Measurements from ENCODE around the gene IRX2. TPM values are rescaled to one million over a fixed set of nuclear protein-coding genes. Genes with fewer than 3 reads are reported as not detected.

The IRX2 gene
- total and polyA plus RNA-seq, 2 of the 4 experiments (the other 2 are of a cell fraction), result 0.36 to 0.97 TPM

DNA sequence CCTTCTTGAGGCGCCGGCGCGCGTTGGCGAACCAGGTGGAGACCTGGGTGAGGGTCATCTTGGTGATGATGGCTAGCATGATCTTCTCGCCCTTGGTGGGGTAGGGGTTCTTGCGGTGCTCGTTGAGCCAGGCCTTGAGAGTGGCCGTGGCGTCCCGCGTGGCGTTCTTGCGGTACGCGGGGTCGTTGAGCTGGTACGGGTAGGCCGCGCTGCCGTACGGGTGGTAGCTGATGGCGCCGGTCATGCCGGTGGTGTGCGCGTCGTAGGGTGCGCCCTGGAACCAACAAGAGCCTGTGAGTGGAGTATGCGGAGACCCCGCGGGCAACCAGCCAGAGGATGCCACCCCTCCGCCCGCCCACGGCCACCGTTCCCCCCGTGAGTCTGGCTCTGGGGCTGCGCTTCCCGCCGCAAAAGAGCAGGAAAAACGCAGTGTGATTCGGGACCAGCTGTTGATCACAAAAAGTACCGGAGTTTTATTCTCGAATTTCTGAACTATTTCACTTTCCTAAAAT lies 1.9 kb downstream of the IRX2 start:
- no peak overlapping the region for H2AK9ac ChIP-seq (replicated peaks; ENCODE audit: low read depth, low read length, poor library complexity)
- no peak overlapping the region for H3K4me2 ChIP-seq (ENCODE audit: low read depth, low read length)
- H2BK15ac ChIP-seq (ENCODE audit: low read depth, low read length), result no peak overlapping the region
- H3K4me1 ChIP-seq (ENCODE audit: control insufficient read depth, insufficient read depth, low read length), result no peaks in the 10 kb centered on the region
- peaks cover 7% of the 10 kb centered on the region; the same call in 1 of the 2 replicates for H3K9me3 ChIP-seq (ENCODE audit: control insufficient read depth, insufficient read depth, low read length)
- no peak overlapping the region for H3K27ac ChIP-seq (ENCODE audit: insufficient read depth, low read length)
- H3K4ac ChIP-seq (ENCODE audit: low read depth, low read length), result no peak overlapping the region
- no peak overlapping the region for H4K8ac ChIP-seq (ENCODE audit: low read depth in 2 of 2, low read length in 2 of 2)
- H3K36me3 ChIP-seq (ENCODE audit: control insufficient read depth, insufficient read depth, low read length), result no peaks in the 10 kb centered on the region
- H2AK5ac ChIP-seq (ENCODE audit: low read depth, low read length), result no peak overlapping the region
- H3K4me3 ChIP-seq (ENCODE audit: insufficient read depth, low read depth, low read length), result no peak overlapping the region
- POLR2A ChIA-PET (ENCODE audit: unreplicated experiment), result no interaction called here
- WGBS, 2 experiments (ENCODE audit: extremely low coverage in 2 of 2, insufficient read length in 1 of 2), result 28% methylated on average over 3 of the region's 45 CpGs; no CpG with 5 or more reads in 1 of the 2 experiments
- H3K14ac ChIP-seq (replicated peaks; ENCODE audit: low read depth, low read length), result no peak overlapping the region
- intact Hi-C loops (cut with micrococcal nuclease), result no loop called here
- CTCF ChIA-PET, result no interaction called here
- in situ Hi-C loops (cut with MboI; ENCODE audit: low sequenced_read_pairs), result no loop called here
- peaks cover 34% of the 10 kb centered on the region for H3K27me3 ChIP-seq (ENCODE audit: control insufficient read depth, insufficient read depth, low read length)
- H2BK20ac ChIP-seq (ENCODE audit: low read depth, low read length), result no peak overlapping the region
- TF ChIP-seq MAZ (IDR thresholded peaks at IDR 0.05; ENCODE audit: borderline replicate concordance, low read depth, low read length), result no peak
- TF ChIP-seq SMC3 (IDR thresholded peaks at IDR 0.05; ENCODE audit: low read depth, low read length), result no peak
- no peak for TF ChIP-seq BHLHE40 (IDR thresholded peaks at IDR 0.05; ENCODE audit: low read depth, low read length)
- no peak for TF ChIP-seq RCOR1 (IDR thresholded peaks at IDR 0.05; ENCODE audit: insufficient replicate concordance, low read length)
- no peak for TF ChIP-seq FOS (IDR thresholded peaks at IDR 0.05; ENCODE audit: low read depth, low read length)
- TF ChIP-seq POLR2A (IDR thresholded peaks at IDR 0.05; ENCODE audit: low read depth, low read length), result no peak
- no peak for TF ChIP-seq CHD1 (IDR thresholded peaks at IDR 0.05; ENCODE audit: low read depth, low read length)
- TF ChIP-seq, protein P1, sequence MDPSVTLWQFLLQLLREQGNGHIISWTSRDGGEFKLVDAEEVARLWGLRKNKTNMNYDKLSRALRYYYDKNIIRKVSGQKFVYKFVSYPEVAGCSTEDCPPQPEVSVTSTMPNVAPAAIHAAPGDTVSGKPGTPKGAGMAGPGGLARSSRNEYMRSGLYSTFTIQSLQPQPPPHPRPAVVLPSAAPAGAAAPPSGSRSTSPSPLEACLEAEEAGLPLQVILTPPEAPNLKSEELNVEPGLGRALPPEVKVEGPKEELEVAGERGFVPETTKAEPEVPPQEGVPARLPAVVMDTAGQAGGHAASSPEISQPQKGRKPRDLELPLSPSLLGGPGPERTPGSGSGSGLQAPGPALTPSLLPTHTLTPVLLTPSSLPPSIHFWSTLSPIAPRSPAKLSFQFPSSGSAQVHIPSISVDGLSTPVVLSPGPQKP (IDR thresholded peaks at IDR 0.05; ENCODE audit: borderline replicate concordance, low read depth, low read length), result no peak
- TF ChIP-seq, protein P2, sequence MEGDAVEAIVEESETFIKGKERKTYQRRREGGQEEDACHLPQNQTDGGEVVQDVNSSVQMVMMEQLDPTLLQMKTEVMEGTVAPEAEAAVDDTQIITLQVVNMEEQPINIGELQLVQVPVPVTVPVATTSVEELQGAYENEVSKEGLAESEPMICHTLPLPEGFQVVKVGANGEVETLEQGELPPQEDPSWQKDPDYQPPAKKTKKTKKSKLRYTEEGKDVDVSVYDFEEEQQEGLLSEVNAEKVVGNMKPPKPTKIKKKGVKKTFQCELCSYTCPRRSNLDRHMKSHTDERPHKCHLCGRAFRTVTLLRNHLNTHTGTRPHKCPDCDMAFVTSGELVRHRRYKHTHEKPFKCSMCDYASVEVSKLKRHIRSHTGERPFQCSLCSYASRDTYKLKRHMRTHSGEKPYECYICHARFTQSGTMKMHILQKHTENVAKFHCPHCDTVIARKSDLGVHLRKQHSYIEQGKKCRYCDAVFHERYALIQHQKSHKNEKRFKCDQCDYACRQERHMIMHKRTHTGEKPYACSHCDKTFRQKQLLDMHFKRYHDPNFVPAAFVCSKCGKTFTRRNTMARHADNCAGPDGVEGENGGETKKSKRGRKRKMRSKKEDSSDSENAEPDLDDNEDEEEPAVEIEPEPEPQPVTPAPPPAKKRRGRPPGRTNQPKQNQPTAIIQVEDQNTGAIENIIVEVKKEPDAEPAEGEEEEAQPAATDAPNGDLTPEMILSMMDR (conservative IDR thresholded peaks at IDR 0.05; ENCODE audit: low read depth, low read length), result no peak
- TF ChIP-seq RAD21 (IDR thresholded peaks at IDR 0.05; ENCODE audit: low read length), result no peak
- TF ChIP-seq MXI1 (IDR thresholded peaks at IDR 0.05; ENCODE audit: borderline replicate concordance, low read depth, low read length), result no peak
- no peak for TF ChIP-seq RFX5 (IDR thresholded peaks at IDR 0.05; ENCODE audit: low read depth, low read length)
- TF ChIP-seq NFE2L2 (IDR thresholded peaks at IDR 0.05; ENCODE audit: low read depth, low read length), result no peak
- no peak for TF ChIP-seq CEBPB (IDR thresholded peaks at IDR 0.05; ENCODE audit: low read depth, low read length)
- dilution Hi-C loops (cut with HindIII; ENCODE audit: low sequenced_read_pairs, unreplicated experiment), result no loop called here
- no peak for DNase-seq
- no peak overlapping the region for H3K9ac ChIP-seq (ENCODE audit: low read depth, low read length)
- no peak overlapping the region for H2AFZ ChIP-seq (replicated peaks; ENCODE audit: low read length, poor library complexity)
- no peak overlapping the region for H4K5ac ChIP-seq (ENCODE audit: low read depth, low read length)
- no peak for ATAC-seq (ENCODE audit: low read depth)
- no TSS peak for BruUV-seq (replicated peaks)
- no peaks in the 10 kb centered on the region for H3K79me1 ChIP-seq (ENCODE audit: low read depth in 1 of 2, low read length in 2 of 2)
- no peak overlapping the region for H2BK120ac ChIP-seq (ENCODE audit: low read depth, low read length)
- H2BK5ac ChIP-seq (ENCODE audit: low read depth, low read length, poor library complexity, severe bottlenecking), result no peak overlapping the region
- no peak overlapping the region for H3K56ac ChIP-seq (ENCODE audit: extremely low read depth, insufficient read depth, low read length)
- H3K18ac ChIP-seq (ENCODE audit: low read depth, low read length), result no peak overlapping the region
- H4K20me1 ChIP-seq (ENCODE audit: insufficient read depth, low read length), result no peaks in the 10 kb centered on the region
- no peaks in the 10 kb centered on the region for H3K9me1 ChIP-seq (ENCODE audit: insufficient read depth, low read length)
- no peak overlapping the region for H3K23ac ChIP-seq (ENCODE audit: low read depth, low read length)
- no peak overlapping the region for H4K91ac ChIP-seq (ENCODE audit: insufficient read depth, low read depth, low read length)
